Thoracic aorta (tissue), 2 donors: ENCODE data around the gene NKAIN2. TPM values are rescaled to one million over a fixed set of nuclear protein-coding genes. Genes with fewer than 3 reads are reported as not detected.

ENCODE experiments used
- ATAC-seq: fragments of 150-250 bp; one replicate; pipeline ENCODE4 v1.8.0; 2017; ENCODE audit warnings: low read depth; ENCODE audit not compliant: insufficient number of reproducible peaks, low FRiP score
- DNase-seq: peaks from one replicate; pipeline ENCODE4 v3.0.0-alpha.2; 2020; ENCODE audit warnings: low spot score
- H3K27ac ChIP-seq, 2 donors: fragments of 200-600 bp; sonication (generic); 1 replicate in 1 of 2; 2 replicates in 1 of 2; pipeline ENCODE4 v1.5.1; 2016; ENCODE audit warnings: mild to moderate bottlenecking in 2 of 2, moderate library complexity in 2 of 2
- H3K27me3 ChIP-seq: fragments of 200-600 bp; sonication (generic); replicated peaks from 2 replicates; pipeline ENCODE4 v1.6.0; 2016; ENCODE audit warnings: mild to moderate bottlenecking; ENCODE audit not compliant: insufficient read depth
- H3K36me3 ChIP-seq: fragments of 200-600 bp; sonication (generic); one replicate; pipeline ENCODE4 v1.5.1; 2016
- H3K4me1 ChIP-seq, 2 donors: fragments of 200-600 bp; sonication (generic); 1 replicate in 1 of 2; 2 replicates in 1 of 2; pipeline versions ENCODE4 v1.5.1 to v1.6.0; 2016; ENCODE audit warnings: low read depth in 2 of 2, mild to moderate bottlenecking in 1 of 2; ENCODE audit not compliant: control insufficient read depth in 1 of 2
- H3K4me3 ChIP-seq: fragments of 200-600 bp; sonication (generic); 2 replicates; pipeline ENCODE4 v1.5.1; 2016; ENCODE audit warnings: mild to moderate bottlenecking
- H3K9me3 ChIP-seq: fragments of 200-600 bp; sonication (generic); 2 replicates; pipeline ENCODE4 v1.5.1; 2016
- CTCF ChIP-seq: fragments of 200-600 bp; sonication (generic); IDR thresholded peaks from one replicate; pipeline ENCODE4 v1.5.1; 2019; ENCODE audit warnings: antibody characterized with exemption
- total RNA-seq, 2 donors: library from RNA; depleted of rRNA; stranded (reverse); fragments of >200 nt; gene quantifications; one replicate each; pipeline versions ENCODE4 v1.1.0 to v1.2.3, GENCODE V29; 2016

The NKAIN2 gene
- total RNA-seq, 2 donors from 2014 or later, result 0.28 TPM; not detected in 1

GRCh38 chr6:124668028-124668427 lies 864.4 kb downstream of the NKAIN2 start:
- H3K9me3 ChIP-seq, result no peaks in the 10 kb centered on the region
- H3K27me3 ChIP-seq, result no peaks in the 10 kb centered on the region
- no peak for TF ChIP-seq CTCF
- ATAC-seq (no peak), DNase-seq (no peak)
- no peaks in the 10 kb centered on the region for H3K4me1 ChIP-seq
- no peak overlapping the region for H3K4me3 ChIP-seq
- no peaks in the 10 kb centered on the region for H3K36me3 ChIP-seq
- H3K27ac ChIP-seq, result no peak overlapping the region

GRCh38 chr6:124669713-124670480 lies 866.2 kb downstream of the NKAIN2 start:
- no peak overlapping the region for H3K27ac ChIP-seq

GRCh38 chr6:124670801-124671200 lies 867.1 kb downstream of the NKAIN2 start:
- Histone ChIP-seq H3K27me3 (no peaks in the 10 kb centered on the region), H3K9me3 (peaks cover 3% of the 10 kb centered on the region), H3K4me3 (no peak overlapping the region), H3K36me3 (no peaks in the 10 kb centered on the region), H3K4me1 (no peaks in the 10 kb centered on the region), H3K27ac (no peak overlapping the region)
- no peak for DNase-seq
- no peak for TF ChIP-seq CTCF
- ATAC-seq, result no peak

More at GRCh38 chr6:124669713-124670480, 866.2 kb downstream of the NKAIN2 start:
- H3K27me3 ChIP-seq, result no peaks in the 10 kb centered on the region
- no peaks in the 10 kb centered on the region for H3K4me1 ChIP-seq
- ATAC-seq (no peak), DNase-seq (no peak)
- no peak overlapping the region for H3K4me3 ChIP-seq
- peaks cover 3% of the 10 kb centered on the region for H3K9me3 ChIP-seq
- H3K36me3 ChIP-seq, result no peaks in the 10 kb centered on the region
- TF ChIP-seq CTCF, result no peak

- Histone ChIP-seq H3K36me3 (no peaks in the 10 kb centered on the region), H3K9me3 (peaks cover 3% of the 10 kb centered on the region), H3K27ac (no peak overlapping the region), H3K27me3 (no peaks in the 10 kb centered on the region), H3K4me3 (no peak overlapping the region), H3K4me1 (no peaks in the 10 kb centered on the region)
- ATAC-seq, result no peak
- no peak for TF ChIP-seq CTCF
- no peak for DNase-seq
Measured at GRCh38 chr6:124671324-124671723, 867.7 kb downstream of the NKAIN2 start.

GRCh38 chr6:124674042-124674441 lies 870.4 kb downstream of the NKAIN2 start:
- Histone ChIP-seq H3K9me3 (peaks cover 23% of the 10 kb centered on the region), H3K36me3 (no peaks in the 10 kb centered on the region), H3K27ac (no peak overlapping the region), H3K4me3 (no peak overlapping the region), H3K27me3 (no peaks in the 10 kb centered on the region), H3K4me1 (no peaks in the 10 kb centered on the region)
- DNase-seq (no peak), ATAC-seq (no peak)
- TF ChIP-seq CTCF, result no peak
